Uterus (tissue), 4 donors: ENCODE measurements around the gene PUS7L. TPM values are rescaled to one million over a fixed set of nuclear protein-coding genes. Genes with fewer than 3 reads are reported as not detected.
"Not testable (repeated sequence)": the region's sequence is repeated elsewhere in the genome, so short reads cannot be mapped to it uniquely, and the experiment has no call there.

ENCODE experiments used
- DNase-seq, 2 donors: peaks; one replicate each; pipeline ENCODE4 v3.0.0-alpha.2; 2019 to 2020
- H3K27ac ChIP-seq, 2 donors: fragments of 200-600 bp; sonication (generic); 1 replicate in 1 of 2; 2 replicates in 1 of 2; pipeline ENCODE4 v1.5.1; 2016 to 2018
- H3K27me3 ChIP-seq, 2 donors: fragments of 200-600 bp; sonication (generic); one replicate each; pipeline ENCODE4 v1.5.1; 2018 to 2019; ENCODE audit warnings: control low read depth in 1 of 2
- H3K36me3 ChIP-seq, 2 donors: fragments of 200-600 bp; sonication (generic); one replicate each; pipeline ENCODE4 v1.5.1; 2019; ENCODE audit warnings: control low read depth in 1 of 2
- H3K4me1 ChIP-seq, 2 donors: fragments of 200-600 bp; sonication (generic); one replicate each; pipeline ENCODE4 v1.5.1; 2018 to 2019; ENCODE audit warnings: control low read depth in 1 of 2
- H3K4me3 ChIP-seq, 2 donors: fragments of 200-600 bp; sonication (generic); 1 replicate in 1 of 2; 2 replicates in 1 of 2; pipeline ENCODE4 v1.5.1; 2018 to 2019; ENCODE audit warnings: mild to moderate bottlenecking in 1 of 2
- H3K9me3 ChIP-seq, 2 donors: fragments of 200-600 bp; sonication (generic); one replicate each; pipeline ENCODE4 v1.5.1; 2019; ENCODE audit warnings: control low read depth in 1 of 2
- POLR2A ChIP-seq, 2 donors: fragments of 450-650 bp; IDR thresholded peaks; one replicate each; pipeline ENCODE4 v1.6.1; 2016; ENCODE audit warnings: antibody characterized with exemption in 2 of 2, mild to moderate bottlenecking in 1 of 2, moderate library complexity in 1 of 2
- intact Hi-C: fragments of 100-400 bp; cut with DNase I; formaldehyde crosslinking; loops from one replicate; pipeline ENCODE4 v1.15.1; 2023; ENCODE audit warnings: low total_unique reads
- total RNA-seq, 4 donors: library from RNA; depleted of rRNA in 3 of 4; stranded (reverse); fragments of >200 nt in 3 of 4; gene quantifications; one replicate each; pipeline versions ENCODE4 v1.1.0 to v1.2.4, GENCODE V29; 2014 to 2023
- TF ChIP-seq, protein P1 (sequence below), 4 experiments: fragments of 200-600 bp in 2 of 4; fragments of 450-650 bp in 2 of 4; sonication (generic) in 2 of 4; IDR thresholded peaks; one replicate each; pipeline ENCODE4 v1.5.1; 2016 to 2019; ENCODE audit warnings: antibody characterized with exemption in 4 of 4, mild to moderate bottlenecking in 2 of 4, moderate library complexity in 1 of 4
- donor health status: DM: yes; HTN: yes; CAD: no.

Gene PUS7L
- total RNA-seq, 4 donors from 2014 or later = 10.6 to 39.6 (median 19.1) TPM

DNA sequence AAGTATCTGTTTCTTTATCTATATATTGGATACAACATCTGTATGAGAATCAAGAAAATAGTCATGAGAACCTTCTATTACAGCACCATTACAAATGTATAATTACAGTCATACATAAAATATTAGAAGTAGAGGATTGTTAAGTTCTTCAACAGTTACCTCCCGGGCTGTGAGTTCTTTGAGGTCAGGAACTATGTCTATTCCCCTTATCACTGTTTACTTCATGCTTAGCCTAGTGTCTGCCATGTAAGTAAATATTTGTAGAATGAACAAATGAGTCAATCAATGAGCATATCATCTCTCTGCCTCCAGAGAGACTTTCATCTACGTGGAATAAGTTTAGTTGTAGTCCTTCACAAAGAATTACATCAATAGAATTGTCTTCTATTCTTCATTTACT, 47.2 kb downstream of the PUS7L start:
- Histone ChIP-seq H3K36me3 (no peaks in the 10 kb centered on the region), H3K4me3 (no peak overlapping the region), H3K27me3 (no peaks in the 10 kb centered on the region), H3K9me3 (no peaks in the 10 kb centered on the region), H3K4me1 (no peaks in the 10 kb centered on the region), H3K27ac (no peak overlapping the region)
- TF ChIP-seq, protein P1, sequence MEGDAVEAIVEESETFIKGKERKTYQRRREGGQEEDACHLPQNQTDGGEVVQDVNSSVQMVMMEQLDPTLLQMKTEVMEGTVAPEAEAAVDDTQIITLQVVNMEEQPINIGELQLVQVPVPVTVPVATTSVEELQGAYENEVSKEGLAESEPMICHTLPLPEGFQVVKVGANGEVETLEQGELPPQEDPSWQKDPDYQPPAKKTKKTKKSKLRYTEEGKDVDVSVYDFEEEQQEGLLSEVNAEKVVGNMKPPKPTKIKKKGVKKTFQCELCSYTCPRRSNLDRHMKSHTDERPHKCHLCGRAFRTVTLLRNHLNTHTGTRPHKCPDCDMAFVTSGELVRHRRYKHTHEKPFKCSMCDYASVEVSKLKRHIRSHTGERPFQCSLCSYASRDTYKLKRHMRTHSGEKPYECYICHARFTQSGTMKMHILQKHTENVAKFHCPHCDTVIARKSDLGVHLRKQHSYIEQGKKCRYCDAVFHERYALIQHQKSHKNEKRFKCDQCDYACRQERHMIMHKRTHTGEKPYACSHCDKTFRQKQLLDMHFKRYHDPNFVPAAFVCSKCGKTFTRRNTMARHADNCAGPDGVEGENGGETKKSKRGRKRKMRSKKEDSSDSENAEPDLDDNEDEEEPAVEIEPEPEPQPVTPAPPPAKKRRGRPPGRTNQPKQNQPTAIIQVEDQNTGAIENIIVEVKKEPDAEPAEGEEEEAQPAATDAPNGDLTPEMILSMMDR (IDR thresholded peaks at IDR 0.05) = no peak
- TF ChIP-seq POLR2A (IDR thresholded peaks at IDR 0.05) = no peak
- intact Hi-C loops = no loop called here
- DNase-seq = no peak

DNA sequence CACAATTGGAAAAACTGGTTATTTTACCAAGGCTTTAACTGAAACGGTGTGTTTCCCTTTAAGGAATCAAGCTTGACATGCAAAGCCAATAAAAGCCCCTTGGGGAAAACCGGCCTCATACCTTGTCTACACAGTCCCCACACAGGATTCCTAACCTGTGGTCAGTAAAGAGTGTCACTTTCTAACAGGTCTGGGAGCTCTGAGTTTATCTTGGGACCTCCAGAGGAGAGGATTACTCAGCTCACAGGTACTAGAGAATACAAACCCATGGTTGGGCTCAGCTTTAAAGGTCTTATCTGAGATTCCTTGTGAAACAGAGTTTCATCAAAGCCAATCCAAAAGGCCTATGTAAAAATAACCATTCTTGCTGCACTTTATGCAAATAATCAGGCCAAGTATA, 54.8 kb downstream of the PUS7L start:
- H3K36me3 ChIP-seq, H3K27me3 ChIP-seq, DNase-seq, H3K27ac ChIP-seq, H3K9me3 ChIP-seq, H3K4me1 ChIP-seq, intact Hi-C loops, H3K4me3 ChIP-seq: not testable (repeated sequence)

DNA sequence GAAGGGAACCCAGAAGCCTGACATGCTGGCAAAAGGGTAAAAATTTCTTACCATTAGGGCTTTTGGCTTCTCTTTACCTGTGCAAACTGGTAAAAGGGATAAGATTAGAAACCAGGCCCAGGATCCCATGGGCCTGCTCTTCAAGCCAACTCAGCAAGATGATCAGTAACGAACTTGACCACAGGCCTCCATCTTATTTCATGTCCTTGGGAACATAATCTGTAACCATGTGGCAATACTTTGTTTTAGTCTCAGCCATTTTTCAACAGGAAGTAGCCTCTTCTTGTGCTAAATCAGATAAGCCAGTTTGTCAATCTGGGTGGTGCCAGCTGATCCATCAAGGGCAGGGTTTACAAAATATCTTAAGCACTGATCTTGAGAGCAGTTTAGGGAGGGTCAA, 57.4 kb downstream of the PUS7L start:
- DNase-seq, H3K4me1 ChIP-seq, intact Hi-C loops, H3K36me3 ChIP-seq, H3K27ac ChIP-seq, H3K4me3 ChIP-seq, H3K27me3 ChIP-seq, H3K9me3 ChIP-seq: not testable (repeated sequence)

DNA sequence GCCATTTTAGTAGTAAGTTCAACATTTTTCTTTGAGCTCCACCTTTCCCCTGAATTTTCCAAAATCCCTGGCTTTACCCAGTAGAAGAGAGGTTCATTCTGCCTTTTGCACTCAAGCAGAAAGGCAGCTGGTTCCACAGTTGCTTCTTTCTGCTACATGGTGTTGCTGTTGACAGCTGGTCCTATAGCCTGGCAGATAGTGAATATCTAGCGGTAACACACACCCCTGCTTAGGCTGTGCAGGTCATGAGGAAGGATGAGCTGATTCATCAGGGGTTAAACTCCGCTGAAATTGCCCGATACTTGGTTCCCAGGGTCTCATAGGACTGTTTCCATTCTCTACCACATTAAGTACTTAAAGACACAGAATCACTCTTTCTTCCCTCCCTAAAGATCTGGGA, 62.4 kb downstream of the PUS7L start:
- H3K36me3 ChIP-seq = no peaks in the 10 kb centered on the region
- no peaks in the 10 kb centered on the region for H3K9me3 ChIP-seq
- no peak for TF ChIP-seq POLR2A (IDR thresholded peaks at IDR 0.05)
- TF ChIP-seq, protein P1 (IDR thresholded peaks at IDR 0.05) = no peak
- no peaks in the 10 kb centered on the region for H3K27me3 ChIP-seq
- no peak overlapping the region for H3K27ac ChIP-seq
- no peak overlapping the region for H3K4me3 ChIP-seq
- H3K4me1 ChIP-seq = no peaks in the 10 kb centered on the region
- no peak for DNase-seq
- intact Hi-C loops = no loop called here

DNA sequence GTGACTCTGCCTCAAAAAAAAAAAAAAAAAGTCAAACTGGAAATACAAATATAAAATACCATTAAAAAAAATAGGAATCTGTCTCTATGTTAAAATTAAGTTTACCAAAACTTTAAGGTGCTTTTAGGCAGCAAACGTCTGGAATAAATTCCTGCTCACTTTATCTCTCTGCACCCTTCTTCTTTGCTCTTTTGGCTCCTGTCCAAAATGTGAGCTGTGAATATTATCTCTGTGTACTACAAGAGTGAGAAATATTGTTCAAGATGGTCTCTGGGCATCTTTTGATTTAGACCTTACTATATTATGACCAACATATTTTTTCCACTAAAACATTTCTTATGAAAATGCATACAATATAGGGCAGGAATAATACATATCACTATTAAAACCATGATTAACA, 63.7 kb downstream of the PUS7L start:
- TF ChIP-seq, protein P1 (IDR thresholded peaks at IDR 0.05) = no peak
- TF ChIP-seq POLR2A (IDR thresholded peaks at IDR 0.05) = no peak
- Histone ChIP-seq H3K9me3 (no peaks in the 10 kb centered on the region), H3K4me1 (no peaks in the 10 kb centered on the region), H3K27me3 (no peaks in the 10 kb centered on the region), H3K27ac (no peak overlapping the region), H3K36me3 (no peaks in the 10 kb centered on the region), H3K4me3 (no peak overlapping the region)
- no peak for DNase-seq
- intact Hi-C loops = no loop called here

DNA sequence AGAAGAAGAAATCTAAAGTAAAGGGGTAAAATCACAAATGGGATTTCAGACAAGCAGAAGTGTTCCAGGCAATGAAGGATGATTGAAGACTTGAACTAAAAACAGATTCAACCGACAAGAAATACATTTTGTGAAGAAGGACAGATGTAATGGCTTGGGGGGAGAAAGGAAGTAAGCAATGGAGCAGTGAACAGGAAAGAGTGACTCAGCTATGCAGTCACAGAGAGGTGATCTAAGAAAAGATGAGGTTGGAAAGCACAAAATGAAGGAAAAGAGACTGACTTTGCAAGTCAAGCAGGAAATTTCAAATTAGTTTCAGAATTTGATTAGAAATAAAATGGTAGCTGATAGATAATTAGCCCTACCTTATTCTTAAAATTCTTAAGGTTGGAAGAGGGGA, 66.5 kb downstream of the PUS7L start:
- TF ChIP-seq, protein P1 (IDR thresholded peaks at IDR 0.05) = no peak
- no peak for TF ChIP-seq POLR2A (IDR thresholded peaks at IDR 0.05)
- H3K27ac ChIP-seq = no peak overlapping the region
- DNase-seq = no peak
- H3K27me3 ChIP-seq = no peaks in the 10 kb centered on the region
- H3K4me1 ChIP-seq = no peaks in the 10 kb centered on the region
- intact Hi-C loops = no loop called here
- H3K36me3 ChIP-seq = no peaks in the 10 kb centered on the region
- no peaks in the 10 kb centered on the region for H3K9me3 ChIP-seq
- no peak overlapping the region for H3K4me3 ChIP-seq

DNA sequence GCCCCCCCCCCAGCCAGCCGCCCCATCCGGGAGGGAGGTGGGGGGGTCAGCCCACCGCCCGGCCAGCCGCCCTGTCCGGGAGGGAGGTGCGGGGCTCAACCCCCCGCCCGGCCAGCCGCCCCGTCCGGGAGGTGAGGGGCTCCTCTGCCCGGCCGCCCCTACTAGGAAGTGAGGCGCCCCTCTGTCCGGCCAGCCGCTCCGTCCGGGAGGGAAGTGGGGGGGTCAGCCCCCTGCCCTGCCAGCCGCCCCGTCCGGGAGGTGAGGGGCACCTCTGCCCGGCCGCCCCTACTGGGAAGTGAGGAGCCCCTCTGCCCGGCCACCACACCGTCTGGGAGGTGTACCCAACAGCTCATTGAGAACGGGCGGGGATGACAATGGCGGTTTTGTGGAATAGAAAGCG, 73.1 kb downstream of the PUS7L start:
- H3K27ac ChIP-seq, DNase-seq, H3K4me3 ChIP-seq, intact Hi-C loops, H3K4me1 ChIP-seq, H3K36me3 ChIP-seq, H3K27me3 ChIP-seq, H3K9me3 ChIP-seq: not testable (repeated sequence)
